GM19239 (cell line): ENCODE measurements around the gene COL24A1.
"Not testable (repeated sequence)": the region's sequence is repeated elsewhere in the genome, so short reads cannot be mapped to it uniquely, and the experiment has no call there.

Source experiments
- DNase-seq: peaks from one replicate; pipeline ENCODE4 v3.0.0; 2011; ENCODE audit warnings: low spot score; ENCODE audit not compliant: insufficient read length
- FAIRE-seq: peaks from 2 replicates; lab custom pipeline; 2011; peaks lifted over from hg19 to GRCh38; lab: Jason Lieb, UNC

The COL24A1 gene

DNA sequence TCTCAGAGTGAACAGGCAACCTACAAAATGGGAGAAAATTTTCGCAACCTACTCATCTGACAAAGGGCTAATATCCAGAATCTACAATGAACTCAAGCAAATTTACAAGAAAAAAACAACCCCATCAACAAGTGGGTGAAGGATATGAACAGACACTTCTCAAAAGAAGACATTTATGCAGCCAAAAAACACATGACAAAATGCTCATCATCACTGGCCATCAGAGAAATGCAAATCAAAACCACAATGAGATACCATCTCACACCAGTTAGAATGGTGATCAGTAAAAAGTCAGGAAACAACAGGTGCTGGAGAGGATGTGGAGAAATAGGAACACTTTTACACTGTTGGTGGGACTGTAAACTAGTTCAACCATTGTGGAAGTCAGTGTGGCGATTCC is 323.4 kb downstream of the COL24A1 start:
- not testable (repeated sequence) for DNase-seq, FAIRE-seq

DNA sequence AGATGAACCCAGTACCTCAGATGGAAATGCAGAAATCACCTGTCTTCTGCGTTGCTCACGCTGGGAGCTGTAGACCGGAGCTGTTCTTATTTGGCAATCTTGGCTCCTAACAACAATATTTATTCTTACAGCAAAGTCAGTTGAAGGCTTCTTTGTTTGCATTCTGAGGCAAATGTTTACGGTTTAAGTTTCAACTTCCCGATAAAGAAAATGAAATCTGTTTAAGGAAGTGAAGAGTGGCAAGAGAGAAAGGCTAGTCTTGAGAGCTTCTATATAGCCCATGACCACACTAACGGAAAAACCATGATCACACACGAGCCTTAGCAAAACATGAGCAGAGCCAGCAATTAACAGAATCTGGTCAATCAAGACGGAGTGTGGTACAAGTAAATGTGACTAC is 325.7 kb downstream of the COL24A1 start:
- FAIRE-seq (no peak), DNase-seq (no peak)

DNA sequence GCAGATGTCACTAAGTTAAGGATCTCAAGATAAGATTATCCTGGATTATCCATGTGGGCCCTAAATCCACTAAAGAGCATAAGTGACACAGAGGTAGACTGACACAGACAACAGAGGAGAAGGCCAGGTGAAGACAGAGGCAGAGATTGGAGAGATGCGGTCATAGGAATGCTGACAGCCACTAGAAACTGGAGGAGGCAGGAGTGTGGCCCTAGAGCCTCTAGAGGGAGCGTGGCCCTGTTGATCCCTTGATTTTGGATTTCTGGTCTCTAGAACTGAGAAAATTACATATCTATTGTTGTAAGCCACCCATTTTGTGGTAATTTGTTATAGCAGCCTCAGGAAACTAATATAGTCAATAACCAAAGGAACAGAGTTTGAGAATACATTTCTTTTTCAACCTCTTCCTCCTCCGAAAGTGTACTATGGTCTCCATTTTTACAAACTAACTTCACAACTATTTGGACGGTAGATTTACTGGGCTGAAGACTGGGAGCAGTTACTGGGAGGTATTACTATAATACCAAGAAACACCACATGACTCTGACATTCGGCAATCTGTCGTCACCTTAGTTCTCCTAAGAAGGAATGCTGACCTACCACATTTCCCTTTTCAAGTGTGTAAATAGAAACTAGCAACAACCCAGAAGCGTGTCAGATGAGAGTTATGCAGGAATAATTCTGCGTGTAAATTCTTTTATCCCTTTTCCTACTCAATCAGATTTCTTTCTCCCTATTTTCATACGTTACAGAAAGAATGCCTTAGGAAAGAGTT is 332.3 kb downstream of the COL24A1 start:
- FAIRE-seq (no peak), DNase-seq (no peak)

- DNase-seq (no peak), FAIRE-seq (peak; percentile 11)
Measured at GRCh38 chr1:85822696-85823095, 333.9 kb downstream of the COL24A1 start.

- FAIRE-seq (no peak), DNase-seq (no peak)
Measured at GRCh38 chr1:85818371-85818770, 338.2 kb downstream of the COL24A1 start.

DNA sequence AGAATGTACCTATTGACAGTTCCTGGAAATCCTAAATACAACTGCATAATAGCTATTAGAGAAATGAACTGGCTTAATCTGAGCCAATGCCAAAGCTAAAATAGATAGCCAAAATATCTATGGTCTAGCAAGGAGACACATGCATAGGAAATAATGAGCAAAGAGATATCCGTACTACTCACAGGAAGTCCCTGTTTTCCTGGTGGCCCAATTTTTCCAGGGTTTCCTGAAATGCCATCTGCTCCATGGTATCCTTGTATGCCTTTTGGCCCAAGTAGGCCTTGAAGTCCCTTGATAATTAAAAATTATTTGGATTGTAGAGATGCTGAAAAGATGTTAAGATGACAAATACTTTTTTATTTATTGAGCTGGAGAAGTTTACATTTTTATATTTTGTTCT is 340.0 kb downstream of the COL24A1 start:
- DNase-seq (no peak), FAIRE-seq (no peak)

GRCh38 chr1:85815906-85816305 is 340.7 kb downstream of the COL24A1 start:
- FAIRE-seq = no peak
- no peak for DNase-seq

GRCh38 chr1:85806236-85806965 is 350.2 kb downstream of the COL24A1 start:
- no peak for FAIRE-seq
- DNase-seq = no peak

GRCh38 chr1:85801520-85801919 is 355.1 kb downstream of the COL24A1 start:
- DNase-seq (no peak), FAIRE-seq (no peak)

DNA sequence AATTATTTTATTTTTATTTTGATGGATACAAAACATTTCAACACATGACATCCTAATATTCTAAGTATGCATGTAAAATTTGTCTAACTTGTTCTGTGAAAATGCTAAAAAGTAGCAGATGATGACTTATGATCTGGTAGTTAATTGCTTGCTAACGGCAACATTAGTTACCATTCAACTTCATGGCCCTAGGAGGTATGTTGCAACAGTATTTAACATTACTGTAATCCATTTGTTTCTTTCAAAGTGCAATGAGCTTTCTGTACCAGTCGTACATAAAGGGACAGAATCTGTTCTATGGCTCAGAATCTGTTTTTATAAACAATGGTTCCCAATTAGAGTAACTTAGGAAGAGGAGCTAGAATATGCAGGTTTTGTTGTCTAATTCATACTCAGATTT is 356.8 kb downstream of the COL24A1 start:
- DNase-seq (no peak), FAIRE-seq (no peak)

- no peak for FAIRE-seq
- no peak for DNase-seq
Measured at GRCh38 chr1:85798419-85798818, 358.2 kb downstream of the COL24A1 start.

- not testable (repeated sequence) for FAIRE-seq, DNase-seq
Measured at GRCh38 chr1:85777021-85777420, 379.6 kb downstream of the COL24A1 start.

GRCh38 chr1:85762804-85763203 is 393.8 kb downstream of the COL24A1 start:
- no peak for DNase-seq
- no peak for FAIRE-seq

- no peak for DNase-seq
- peak; percentile 23 for FAIRE-seq
Measured at GRCh38 chr1:85756864-85757263, 399.7 kb downstream of the COL24A1 start.

GRCh38 chr1:85748120-85748519 is 408.5 kb downstream of the COL24A1 start:
- FAIRE-seq = no peak
- no peak for DNase-seq

DNA sequence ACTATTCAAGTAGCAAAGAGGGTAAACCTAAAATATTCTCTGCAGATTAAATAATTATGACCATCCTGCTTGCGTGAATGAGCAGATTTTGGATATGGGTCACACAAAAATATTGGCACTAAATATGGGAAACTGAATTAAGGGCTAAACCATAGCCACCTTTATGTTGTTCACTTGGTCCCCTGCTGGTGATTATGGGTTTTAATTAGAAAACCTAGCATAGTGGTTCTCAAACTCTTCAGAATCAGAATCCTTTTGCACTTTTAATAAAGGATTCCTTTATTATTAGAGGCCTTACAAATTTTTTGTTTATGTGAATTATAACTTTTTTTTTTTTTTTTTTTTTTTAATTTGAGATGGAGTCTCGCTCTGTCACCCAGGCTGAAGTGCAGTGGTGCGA is 409.8 kb downstream of the COL24A1 start:
- FAIRE-seq (no peak), DNase-seq (no peak)

GRCh38 chr1:85743814-85744213 is 412.8 kb downstream of the COL24A1 start:
- DNase-seq (no peak), FAIRE-seq (peak; percentile 55)

- no peak for DNase-seq
- FAIRE-seq = no peak
Measured at GRCh38 chr1:85734931-85735330, 421.6 kb downstream of the COL24A1 start.

- FAIRE-seq = no peak
- no peak for DNase-seq
Measured at GRCh38 chr1:85718678-85719340, 437.8 kb downstream of the COL24A1 start.

DNA sequence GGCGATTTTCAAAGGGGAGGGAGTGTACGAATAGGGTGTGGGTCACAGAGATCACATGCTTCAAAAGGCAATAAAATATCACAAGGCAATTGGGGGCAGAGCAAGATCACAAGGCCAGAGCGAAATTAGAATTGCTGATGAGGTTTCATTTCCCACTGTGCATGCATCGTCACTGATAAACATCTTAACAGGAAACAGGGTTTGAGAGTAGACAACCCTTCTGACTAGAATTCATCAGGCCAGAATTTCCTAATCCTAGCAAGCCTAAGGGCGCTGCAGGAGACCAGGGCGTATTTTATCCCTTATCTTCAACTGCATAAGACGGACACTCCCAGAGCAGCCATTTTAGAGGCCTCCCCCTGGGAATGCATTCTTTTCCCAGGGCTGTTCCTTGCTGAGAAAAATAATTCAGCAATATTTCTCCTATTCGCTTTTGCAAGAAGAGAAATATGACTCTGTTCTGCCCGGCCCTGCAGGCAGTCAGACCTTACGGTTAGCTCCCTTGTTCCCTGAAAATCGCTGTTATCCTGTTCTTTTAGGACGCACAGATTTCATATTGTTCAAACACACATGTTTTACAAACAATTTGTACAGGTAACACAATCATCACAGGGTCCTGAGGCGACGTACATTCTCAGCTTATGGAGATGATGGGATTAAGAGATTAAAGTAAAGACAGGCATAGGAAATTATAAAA is 442.0 kb downstream of the COL24A1 start:
- not testable (repeated sequence) for DNase-seq
- FAIRE-seq = peak; percentile 54
